GM10266 (cell line): ENCODE results near the gene IKZF3.

Source experiments
- DNase-seq: peaks from one replicate; pipeline ENCODE4 v3.0.0; 2012; ENCODE audit errors: extremely low spot score
- CTCF ChIP-seq: IDR thresholded peaks from 2 replicates; pipeline ENCODE4 v1.5.1; 2012; ENCODE audit warnings: mild to moderate bottlenecking, low read depth; ENCODE audit not compliant: control insufficient read depth, insufficient read depth; ENCODE audit errors: missing control alignments

The IKZF3 gene

GRCh38 chr17:39719563-39720355 is 144.4 kb downstream of the IKZF3 start:
- no peak for TF ChIP-seq CTCF

GRCh38 chr17:39717660-39718059 is 146.5 kb downstream of the IKZF3 start:
- no peak for TF ChIP-seq CTCF
- no peak for DNase-seq

More at GRCh38 chr17:39719563-39720355, 144.4 kb downstream of the IKZF3 start:
- no peak for DNase-seq

- no peak for DNase-seq
Measured at GRCh38 chr17:39716879-39717536, 147.1 kb downstream of the IKZF3 start.

GRCh38 chr17:39716073-39716818 is 147.9 kb downstream of the IKZF3 start:
- no peak for TF ChIP-seq CTCF
- DNase-seq = no peak

More at GRCh38 chr17:39716879-39717536, 147.1 kb downstream of the IKZF3 start:
- TF ChIP-seq CTCF = no peak

- no peak for TF ChIP-seq CTCF
Measured at GRCh38 chr17:39715375-39716072, 148.6 kb downstream of the IKZF3 start.

GRCh38 chr17:39714234-39714633 is 149.9 kb downstream of the IKZF3 start:
- DNase-seq = no peak
- TF ChIP-seq CTCF = no peak

More at GRCh38 chr17:39715375-39716072, 148.6 kb downstream of the IKZF3 start:
- no peak for DNase-seq
